ENCODE results near the gene RTTN.

GRCh38 chr18:70149156-70149555 lies 56.3 kb downstream of the RTTN start:
- no peak for TF ChIP-seq POLR2A (IDR thresholded peaks at IDR 0.05; ENCODE audit: extremely low read depth, insufficient read length)
- no peak for TF ChIP-seq CTCF (IDR thresholded peaks at IDR 0.05; ENCODE audit: low read depth, low read length)
- TF ChIP-seq MYC (IDR thresholded peaks at IDR 0.05; ENCODE audit: low read depth, low read length) = no peak
